Hematopoietic multipotent progenitor cell treated with erythropoietin and hydrocortisone succinate and interleukin-3 and kit ligand, for 8 days (in vitro differentiated cells): ENCODE measurements around the gene RGS21.
"Not testable (repeated sequence)": the region's sequence is repeated elsewhere in the genome, so short reads cannot be mapped to it uniquely, and the experiment has no call there.

Experiments
- DNase-seq: peaks from one replicate; pipeline ENCODE4 v3.0.0-alpha.2; 2015

RGS21 gene

GRCh38 chr1:192316942-192317450 lies at the start of gene RGS21:
TSS of gene RGS21 (plus strand) at chr1:192316992. CDS start at chr1:192343037, 26,045 bp downstream.
- no peak for DNase-seq

- no peak for DNase-seq
Observed at GRCh38 chr1:192268468-192269052, 48.2 kb upstream of the RGS21 start.

- no peak for DNase-seq
Observed at GRCh38 chr1:192270398-192270797, 46.4 kb upstream of the RGS21 start.

GRCh38 chr1:192272732-192273131 lies 44.1 kb upstream of the RGS21 start:
- no peak for DNase-seq

GRCh38 chr1:192274588-192274987 lies 42.2 kb upstream of the RGS21 start:
- DNase-seq: no peak

- DNase-seq: peak; percentile 64
Observed at GRCh38 chr1:192277635-192278034, 39.2 kb upstream of the RGS21 start.

- DNase-seq: no peak
Observed at GRCh38 chr1:192284927-192285326, 31.9 kb upstream of the RGS21 start.

GRCh38 chr1:192303029-192303428 lies 13.8 kb upstream of the RGS21 start:
- no peak for DNase-seq

- not testable (repeated sequence) for DNase-seq
Observed at GRCh38 chr1:192308314-192308713, 8.5 kb upstream of the RGS21 start.

- peak; percentile 70 for DNase-seq
Observed at GRCh38 chr1:192311281-192311680, 5.5 kb upstream of the RGS21 start.

GRCh38 chr1:192327997-192328396 lies 11.2 kb downstream of the RGS21 start:
- DNase-seq: no peak

- no peak for DNase-seq
Observed at GRCh38 chr1:192342842-192343241, 26.1 kb downstream of the RGS21 start.

- DNase-seq: no peak
Observed at GRCh38 chr1:192343344-192343743, 26.6 kb downstream of the RGS21 start.

GRCh38 chr1:192349314-192349713 lies 32.5 kb downstream of the RGS21 start:
- DNase-seq: no peak

- no peak for DNase-seq
Observed at GRCh38 chr1:192350356-192350755, 33.6 kb downstream of the RGS21 start.

- no peak for DNase-seq
Observed at GRCh38 chr1:192351550-192351949, 34.8 kb downstream of the RGS21 start.

GRCh38 chr1:192357924-192358323 lies 41.1 kb downstream of the RGS21 start:
- DNase-seq: no peak

GRCh38 chr1:192358402-192358801 lies 41.6 kb downstream of the RGS21 start:
- no peak for DNase-seq

- DNase-seq: no peak
Observed at GRCh38 chr1:192358822-192359221, 42.0 kb downstream of the RGS21 start.

GRCh38 chr1:192363177-192363576 lies 46.4 kb downstream of the RGS21 start:
- DNase-seq: no peak

- DNase-seq: no peak
Observed at GRCh38 chr1:192367436-192367835, 50.6 kb downstream of the RGS21 start.

GRCh38 chr1:192375306-192375705 lies 58.5 kb downstream of the RGS21 start:
- DNase-seq: no peak

- no peak for DNase-seq
Observed at GRCh38 chr1:192376374-192376773, 59.6 kb downstream of the RGS21 start.

- no peak for DNase-seq
Observed at GRCh38 chr1:192378276-192378675, 61.5 kb downstream of the RGS21 start.

- DNase-seq: no peak
Observed at GRCh38 chr1:192378878-192379277, 62.1 kb downstream of the RGS21 start.
